ENCODE results near the gene HNRNPF. TPM values are rescaled to one million over a fixed set of nuclear protein-coding genes. Genes with fewer than 3 reads are reported as not detected.
"Not testable (repeated sequence)": the region's sequence is repeated elsewhere in the genome, so short reads cannot be mapped to it uniquely, and the experiment has no call there.

HNRNPF gene
- total RNA-seq, 2 experiments from 2014 or later, result 477 to 494 TPM

GRCh38 chr10:43393186-43393585, 15.8 kb downstream of the HNRNPF start:
- Mint-ChIP-seq H3K4me1 (peaks cover 75% of the 10 kb centered on the region), H3K36me3 (ENCODE audit: low read depth) (peaks cover 94% of the 10 kb centered on the region), H3K27ac (peak overlapping the region; percentile 57)
- not testable (repeated sequence) for DNase-seq, H3K4me3 Mint-ChIP-seq, H3K27me3 Mint-ChIP-seq, H3K9me3 Mint-ChIP-seq
- CTCF ChIA-PET, result interaction anchor here (1.3 kb wide), 1 partner anchor 68 kb away, joined by 5 read pairs; no protein-coding TSS in a partner anchor
- POLR2A ChIA-PET, result interaction anchor here (1.1 to 8.1 kb wide), 5 partner anchors 11 to 100 kb away, joined by 4 to 192 read pairs (median 6); no protein-coding TSS in a partner anchor

GRCh38 chr10:43392748-43393147, 16.2 kb downstream of the HNRNPF start:
- Mint-ChIP-seq H3K27me3 (no peaks in the 10 kb centered on the region), H3K4me3 (no peak overlapping the region), H3K27ac (peak overlapping the region; percentile 57), H3K9me3 (no peaks in the 10 kb centered on the region), H3K4me1 (peaks cover 76% of the 10 kb centered on the region), H3K36me3 (ENCODE audit: low read depth) (peaks cover 94% of the 10 kb centered on the region)
- CTCF ChIA-PET, result interaction anchor here (1.1 kb wide), 1 partner anchor 44 kb away, joined by 3 read pairs; the partner anchor contains the start of gene ZNF487
- POLR2A ChIA-PET, result interaction anchor here (2.1 to 8.1 kb wide), 3 partner anchors 11 to 27 kb away, joined by 5 to 192 read pairs (median 75); no protein-coding TSS in a partner anchor
- no peak for DNase-seq

- Mint-ChIP-seq H3K4me1 (peaks cover 89% of the 10 kb centered on the region), H3K4me3 (no peak overlapping the region), H3K9me3 (no peaks in the 10 kb centered on the region), H3K27ac (peak overlapping the region; percentile 45), H3K27me3 (no peaks in the 10 kb centered on the region), H3K36me3 (ENCODE audit: low read depth) (peaks cover 99% of the 10 kb centered on the region)
- DNase-seq, result no peak
- CTCF ChIA-PET, result interaction anchor here (1.1 to 1.7 kb wide), 2 partner anchors 16 to 46 kb away, joined by 3 to 7 read pairs; partner anchors contain the start of gene ZNF487
- POLR2A ChIA-PET, result interaction anchor here (0.6 to 3.0 kb wide), 6 partner anchors 8 to 57 kb away, joined by 3 to 14 read pairs (median 4); partner anchors contain the start of gene HNRNPF
Measured at GRCh38 chr10:43391496-43391895, 17.5 kb downstream of the HNRNPF start.

- ChIA-PET CTCF (interaction anchor here (0.5 to 1.7 kb wide), 10 partner anchors 10 to 125 kb away, joined by 3 to 7 read pairs (median 3); no protein-coding TSS in a partner anchor), POLR2A (interaction anchor here (1.0 to 3.0 kb wide), 6 partner anchors 9 to 71 kb away, joined by 4 to 14 read pairs (median 8); partner anchors contain the start of gene HNRNPF)
- H3K4me3 Mint-ChIP-seq, result no peak overlapping the region
- H3K27me3 Mint-ChIP-seq, result no peaks in the 10 kb centered on the region
- H3K27ac Mint-ChIP-seq, result peak overlapping the region; percentile 22
- H3K4me1 Mint-ChIP-seq, result peaks cover 90% of the 10 kb centered on the region
- no peak for DNase-seq
- H3K36me3 Mint-ChIP-seq (ENCODE audit: low read depth), result peaks cover 95% of the 10 kb centered on the region
- no peaks in the 10 kb centered on the region for H3K9me3 Mint-ChIP-seq
Measured at GRCh38 chr10:43390759-43391158, 18.2 kb downstream of the HNRNPF start.

GRCh38 chr10:43390333-43390732, 18.7 kb downstream of the HNRNPF start:
- Mint-ChIP-seq H3K4me1 (peaks cover 91% of the 10 kb centered on the region), H3K9me3 (no peaks in the 10 kb centered on the region), H3K4me3 (no peak overlapping the region), H3K36me3 (ENCODE audit: low read depth) (peaks cover 95% of the 10 kb centered on the region), H3K27ac (peak overlapping the region; percentile 22), H3K27me3 (no peaks in the 10 kb centered on the region)
- no peak for DNase-seq
- POLR2A ChIA-PET, result interaction anchor here (1.0 to 3.0 kb wide), 5 partner anchors 10 to 71 kb away, joined by 4 to 14 read pairs (median 10); partner anchors contain the start of gene HNRNPF
- CTCF ChIA-PET, result interaction anchor here (0.5 to 1.7 kb wide), 10 partner anchors 10 to 124 kb away, joined by 3 to 7 read pairs (median 3); no protein-coding TSS in a partner anchor

GRCh38 chr10:43389867-43390266, 19.1 kb downstream of the HNRNPF start:
- Mint-ChIP-seq H3K4me1 (peaks cover 87% of the 10 kb centered on the region), H3K27ac (peak overlapping the region; percentile 22), H3K27me3 (no peaks in the 10 kb centered on the region), H3K9me3 (no peaks in the 10 kb centered on the region), H3K36me3 (ENCODE audit: low read depth) (peaks cover 92% of the 10 kb centered on the region), H3K4me3 (no peak overlapping the region)
- no peak for DNase-seq
- POLR2A ChIA-PET, result interaction anchor here (1.0 to 3.0 kb wide), 6 partner anchors 10 to 72 kb away, joined by 3 to 14 read pairs (median 8); partner anchors contain the start of gene HNRNPF
- CTCF ChIA-PET, result interaction anchor here (0.8 to 1.7 kb wide), 5 partner anchors 10 to 70 kb away, joined by 3 to 7 read pairs (median 3); no protein-coding TSS in a partner anchor

- CTCF ChIA-PET, result no interaction called here
- H3K4me3 Mint-ChIP-seq, result no peak overlapping the region
- H3K36me3 Mint-ChIP-seq (ENCODE audit: low read depth), result peaks cover 79% of the 10 kb centered on the region
- H3K27ac Mint-ChIP-seq, result peak overlapping the region; percentile 40
- DNase-seq, result no peak
- POLR2A ChIA-PET, result interaction anchor here (0.7 to 2.6 kb wide), 4 partner anchors 8 to 70 kb away, joined by 4 to 13 read pairs (median 5); no protein-coding TSS in a partner anchor
- H3K4me1 Mint-ChIP-seq, result peaks cover 70% of the 10 kb centered on the region
- no peaks in the 10 kb centered on the region for H3K9me3 Mint-ChIP-seq
- no peaks in the 10 kb centered on the region for H3K27me3 Mint-ChIP-seq
Measured at GRCh38 chr10:43387678-43388032, 21.3 kb downstream of the HNRNPF start.

- Mint-ChIP-seq H3K27me3 (no peaks in the 10 kb centered on the region), H3K4me1 (peaks cover 65% of the 10 kb centered on the region), H3K9me3 (no peaks in the 10 kb centered on the region), H3K4me3 (no peak overlapping the region), H3K27ac (peak overlapping the region; percentile 40), H3K36me3 (ENCODE audit: low read depth) (peaks cover 73% of the 10 kb centered on the region)
- POLR2A ChIA-PET, result interaction anchor here (0.6 to 2.6 kb wide), 4 partner anchors 9 to 71 kb away, joined by 5 to 13 read pairs (median 5); no protein-coding TSS in a partner anchor
- DNase-seq, result no peak
- CTCF ChIA-PET, result no interaction called here
Measured at GRCh38 chr10:43386981-43387677, 21.9 kb downstream of the HNRNPF start.

- Mint-ChIP-seq H3K27ac (no peak overlapping the region), H3K9me3 (no peaks in the 10 kb centered on the region), H3K36me3 (ENCODE audit: low read depth) (peaks cover 68% of the 10 kb centered on the region), H3K4me1 (peaks cover 59% of the 10 kb centered on the region), H3K4me3 (no peak overlapping the region), H3K27me3 (no peaks in the 10 kb centered on the region)
- ChIA-PET CTCF (interaction anchor here (0.9 kb wide), 1 partner anchor 181 kb away, joined by 3 read pairs; no protein-coding TSS in a partner anchor), POLR2A (interaction anchor here (0.6 to 2.6 kb wide), 5 partner anchors 10 to 21 kb away, joined by 3 to 13 read pairs (median 3); no protein-coding TSS in a partner anchor)
- DNase-seq, result no peak
Measured at GRCh38 chr10:43386549-43386948, 22.4 kb downstream of the HNRNPF start.

- Mint-ChIP-seq H3K27ac (peak overlapping the region; percentile 26), H3K4me3 (no peak overlapping the region), H3K9me3 (no peaks in the 10 kb centered on the region), H3K4me1 (peaks cover 51% of the 10 kb centered on the region), H3K27me3 (no peaks in the 10 kb centered on the region), H3K36me3 (ENCODE audit: low read depth) (peaks cover 58% of the 10 kb centered on the region)
- CTCF ChIA-PET, result interaction anchor here (0.6 to 1.0 kb wide), 4 partner anchors 47 to 181 kb away, joined by 3 to 5 read pairs (median 3); no protein-coding TSS in a partner anchor
- DNase-seq, result no peak
- POLR2A ChIA-PET, result interaction anchor here (0.9 to 2.6 kb wide), 4 partner anchors 11 to 22 kb away, joined by 3 to 13 read pairs (median 4); no protein-coding TSS in a partner anchor
Measured at GRCh38 chr10:43385412-43386004, 23.5 kb downstream of the HNRNPF start.

- ChIA-PET POLR2A (interaction anchor here (0.7 to 2.5 kb wide), 2 partner anchors 11 to 264 kb away, joined by 3 to 12 read pairs; no protein-coding TSS in a partner anchor), CTCF (interaction anchor here (1.0 kb wide), 1 partner anchor 180 kb away, joined by 3 read pairs; no protein-coding TSS in a partner anchor)
- no peak for DNase-seq
- Mint-ChIP-seq H3K36me3 (ENCODE audit: low read depth) (peaks cover 48% of the 10 kb centered on the region), H3K27ac (no peak overlapping the region), H3K27me3 (no peaks in the 10 kb centered on the region), H3K4me3 (no peak overlapping the region), H3K4me1 (peaks cover 42% of the 10 kb centered on the region), H3K9me3 (no peaks in the 10 kb centered on the region)
Measured at GRCh38 chr10:43384252-43385221, 24.4 kb downstream of the HNRNPF start.
